B cell (primary cell): ENCODE measurements around the gene SLC43A2.

Experiments used
- CTCF ChIP-seq: fragments of 200-600 bp; IDR thresholded peaks from one replicate; pipeline ENCODE4 v1.8.0; 2022; ENCODE audit warnings: antibody characterized with exemption, mild to moderate bottlenecking
- EZH2 ChIP-seq: IDR thresholded peaks from 2 replicates; pipeline ENCODE4 v1.6.1; 2012; ENCODE audit warnings: borderline replicate concordance, low read depth, mild to moderate bottlenecking, moderate library complexity, low read length; ENCODE audit not compliant: insufficient read depth, poor library complexity, severe bottlenecking

- TF ChIP-seq CTCF (peak; percentile 32), EZH2 (no peak)
These were observed 14.8 kb upstream of the SLC43A2 start for GRCh38 chr17:1643293-1643998.
